Activated T-cell treated with anti-CD3 and anti-CD28 coated beads, Interleukin-2, amount 50 U/mL, for 48 hours (primary cell): Measurements from ENCODE around the gene GABRB3.
"Not testable (repeated sequence)": the region's sequence is repeated elsewhere in the genome, so short reads cannot be mapped to it uniquely, and the experiment has no call there.

Experiments used
- DNase-seq, 2 experiments: peaks; one replicate each; pipeline ENCODE4 v3.0.0-alpha.2; 2020

The GABRB3 gene

GRCh38 chr15:26731965-26732364, 40.9 kb downstream of the GABRB3 start:
- DNase-seq: no peak

- DNase-seq: no peak
Observed at GRCh38 chr15:26729581-26729980, 43.3 kb downstream of the GABRB3 start.

- DNase-seq: no peak
Observed at GRCh38 chr15:26729030-26729429, 43.8 kb downstream of the GABRB3 start.

- DNase-seq: no peak
Observed at GRCh38 chr15:26724381-26725150, 48.3 kb downstream of the GABRB3 start.

- DNase-seq: no peak
Observed at GRCh38 chr15:26722621-26723160, 50.2 kb downstream of the GABRB3 start.

DNA sequence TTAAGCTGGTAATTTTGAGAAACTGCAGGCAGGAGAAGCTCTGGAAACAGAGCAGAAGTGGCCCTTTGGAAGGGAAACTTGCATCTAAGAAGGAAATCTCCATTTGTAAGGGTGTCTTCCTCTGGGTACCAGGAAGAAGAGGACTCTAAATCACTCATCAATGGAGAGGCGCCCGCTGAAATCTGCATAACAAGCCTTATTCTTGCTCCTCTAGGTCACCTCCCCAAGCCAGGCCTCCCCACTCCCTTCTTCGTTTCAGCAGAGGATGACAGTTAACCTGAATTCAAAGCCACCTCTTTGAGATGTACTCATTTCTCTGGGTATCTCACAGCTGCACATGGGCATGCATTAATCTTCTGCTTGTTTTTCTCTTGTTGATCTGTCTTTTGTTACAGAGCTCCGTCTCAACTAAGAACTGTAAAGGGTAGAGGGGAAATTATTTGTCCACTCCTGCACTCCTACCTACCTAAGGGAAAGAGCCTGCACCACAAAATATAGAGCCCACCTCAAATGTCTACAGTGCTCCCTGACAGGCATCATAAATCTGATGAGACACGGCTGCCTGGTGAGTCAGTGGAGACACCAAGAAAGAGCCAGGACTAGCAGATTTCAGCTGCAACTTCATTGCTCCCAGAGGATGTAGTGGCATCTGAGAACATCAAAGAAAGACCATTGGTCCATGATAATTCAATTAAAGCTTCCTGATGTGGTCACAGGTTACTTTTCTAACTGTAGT, 51.5 kb downstream of the GABRB3 start:
- DNase-seq: no peak

DNA sequence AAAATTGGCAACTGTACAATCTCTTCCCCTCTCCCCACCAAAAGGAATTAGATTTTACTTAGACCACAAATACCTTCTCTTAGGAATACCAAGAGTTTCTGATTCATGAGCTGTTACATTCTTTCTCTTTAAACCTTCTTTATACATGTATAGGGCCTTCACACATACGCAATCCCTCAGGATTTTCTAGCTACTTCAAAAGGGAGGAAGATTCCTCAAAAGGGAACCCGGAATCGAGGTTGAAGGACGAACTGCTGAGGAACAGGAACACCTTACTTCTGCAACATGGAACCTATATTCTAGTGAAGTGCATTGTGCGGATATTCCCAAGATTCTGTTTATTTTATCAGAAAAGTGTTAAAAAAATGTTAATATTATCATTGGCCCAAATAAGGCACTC, 52.3 kb downstream of the GABRB3 start:
- no peak for DNase-seq

- DNase-seq: not testable (repeated sequence)
Observed at GRCh38 chr15:26719866-26720265, 53.0 kb downstream of the GABRB3 start.

- no peak for DNase-seq
Observed at GRCh38 chr15:26716069-26716468, 56.8 kb downstream of the GABRB3 start.

- DNase-seq: no peak
Observed at GRCh38 chr15:26713498-26713897, 59.4 kb downstream of the GABRB3 start.

GRCh38 chr15:26712335-26712734, 60.5 kb downstream of the GABRB3 start:
- DNase-seq: no peak

- DNase-seq: no peak
Observed at GRCh38 chr15:26711445-26711844, 61.4 kb downstream of the GABRB3 start.

- DNase-seq: no peak
Observed at GRCh38 chr15:26702381-26702780, 70.5 kb downstream of the GABRB3 start.

DNA sequence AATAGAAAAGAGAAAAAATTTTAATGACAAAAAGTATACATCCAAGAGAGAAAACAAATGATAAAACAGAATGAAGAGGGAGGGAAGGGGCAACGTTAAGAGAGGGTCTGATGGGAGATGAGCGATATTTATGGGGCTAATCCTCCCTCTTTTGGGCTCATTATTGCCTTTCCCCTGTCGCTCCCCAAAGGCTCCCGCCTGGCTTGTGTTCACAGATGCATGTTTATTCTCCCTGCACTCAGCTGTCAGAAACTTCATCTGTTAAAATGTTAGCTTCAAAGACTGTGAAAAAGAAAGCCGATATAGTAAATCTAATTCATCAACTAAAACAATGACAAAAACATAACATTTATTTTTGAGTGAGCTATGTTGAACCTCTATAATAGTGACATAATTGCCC, 74.3 kb downstream of the GABRB3 start:
- no peak for DNase-seq

GRCh38 chr15:26697913-26698312, 75.0 kb downstream of the GABRB3 start:
- DNase-seq: no peak

- DNase-seq: no peak
Observed at GRCh38 chr15:26691249-26691648, 81.6 kb downstream of the GABRB3 start.

- no peak for DNase-seq
Observed at GRCh38 chr15:26690778-26691177, 82.1 kb downstream of the GABRB3 start.

DNA sequence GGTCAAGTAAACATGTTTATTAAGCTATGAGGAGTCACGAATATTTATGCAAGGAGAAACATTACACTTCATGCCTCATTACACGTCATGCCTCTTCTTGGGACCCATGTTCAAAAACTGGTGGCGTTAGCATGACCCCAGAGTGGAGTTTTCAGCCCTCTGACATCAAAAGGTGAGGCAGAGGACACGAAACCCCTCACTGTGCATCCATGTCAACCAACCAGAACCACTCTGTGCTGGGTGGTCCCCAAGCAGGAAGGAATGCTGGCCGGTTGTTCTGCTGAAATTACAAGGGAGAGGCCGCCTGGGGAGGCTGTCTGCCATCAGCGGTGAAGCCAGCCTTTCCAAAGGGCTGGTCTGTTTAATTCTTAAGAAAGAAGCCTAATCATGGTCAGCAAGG, 83.4 kb downstream of the GABRB3 start:
- no peak for DNase-seq

- DNase-seq: no peak
Observed at GRCh38 chr15:26686547-26687187, 86.2 kb downstream of the GABRB3 start.

GRCh38 chr15:26682598-26683164, 90.2 kb downstream of the GABRB3 start:
- DNase-seq: no peak

DNA sequence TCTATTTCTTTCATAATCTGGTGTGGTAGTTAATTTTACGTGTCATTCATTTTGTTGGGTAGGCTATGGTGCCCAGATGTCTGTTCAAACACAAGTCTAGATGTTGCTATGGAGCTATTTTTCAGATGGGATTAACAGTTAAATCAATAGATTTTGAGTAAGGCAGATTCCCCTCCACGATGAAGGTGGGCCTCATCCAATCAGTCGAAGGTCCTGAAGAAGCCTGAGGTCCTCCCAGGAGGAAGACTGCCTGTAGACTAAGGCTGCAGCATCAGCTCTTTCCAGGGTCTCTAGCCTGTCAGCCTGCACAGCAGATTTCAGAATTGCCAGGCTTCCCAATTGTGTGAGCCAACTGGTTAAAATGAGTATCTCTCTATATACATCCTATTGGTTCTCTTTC, 92.9 kb downstream of the GABRB3 start:
- DNase-seq: no peak

DNA sequence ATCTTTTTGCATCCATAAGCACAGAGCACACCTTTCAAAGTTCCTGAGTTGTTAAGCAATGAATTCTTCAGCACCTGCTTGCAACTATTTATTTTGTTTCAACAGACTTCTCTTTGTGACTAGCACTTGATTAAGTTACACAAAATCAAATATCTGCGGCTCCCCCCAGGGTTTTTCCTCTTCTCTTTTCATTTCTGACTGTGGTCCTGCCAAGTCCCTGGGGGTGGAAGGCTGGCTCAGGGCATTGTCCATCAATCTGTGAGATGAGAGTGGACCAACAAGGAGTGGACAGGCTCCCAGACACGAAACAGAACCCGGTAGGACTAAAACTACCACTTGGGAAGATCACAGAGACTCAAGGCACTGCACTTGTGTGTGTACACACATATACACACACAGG, 96.8 kb downstream of the GABRB3 start:
- DNase-seq: no peak

GRCh38 chr15:26674467-26674866, 98.4 kb downstream of the GABRB3 start:
- no peak for DNase-seq
